GM10248 (cell line): ENCODE data around the gene AP2B1.

Experiments used
- CTCF ChIA-PET: fragments of 300-600 bp; sonication (Branson Sonifier 250); formaldehyde crosslinking; extraction: SDS; loops from one replicate; lab custom pipeline; 2021; ENCODE audit warnings: antibody characterized with exemption; lab: Yijun Ruan, JAX
- POLR2A ChIA-PET: fragments of 350-650 bp; sonication (Branson Sonifier 250); formaldehyde crosslinking; extraction: SDS; loops from one replicate; lab custom pipeline; 2020; ENCODE audit warnings: antibody characterized with exemption; lab: Yijun Ruan, JAX
- DNase-seq: peaks from one replicate; pipeline ENCODE4 v3.0.0; 2012; ENCODE audit errors: extremely low spot score
- CTCF ChIP-seq: IDR thresholded peaks from 2 replicates; pipeline ENCODE4 v1.5.1; 2012; ENCODE audit warnings: mild to moderate bottlenecking, low read depth; ENCODE audit errors: extremely low read depth, missing control alignments, control extremely low read depth

AP2B1 gene

GRCh38 chr17:35757243-35757642 is 170.1 kb downstream of the AP2B1 start:
- no peak for TF ChIP-seq CTCF
- DNase-seq: no peak
- CTCF ChIA-PET: interaction anchor here (0.8 to 5.9 kb wide), 4 partner anchors 9 to 52 kb away, joined by 3 to 49 read pairs (median 5); partner anchors contain the start of gene TAF15
- POLR2A ChIA-PET: no interaction called here

- DNase-seq: no peak
- POLR2A ChIA-PET: no interaction called here
- no peak for TF ChIP-seq CTCF
- CTCF ChIA-PET: interaction anchor here (1.6 to 5.9 kb wide), 5 partner anchors 13 to 448 kb away, joined by 3 to 49 read pairs (median 6); no protein-coding TSS in a partner anchor
Measured at GRCh38 chr17:35760587-35760986, 173.5 kb downstream of the AP2B1 start, which contains the start of gene C17orf50. TSS of gene C17orf50 (plus strand) at chr17:35760887. CDS start at chr17:35760942, 55 bp downstream.

- no peak for DNase-seq
- no peak for TF ChIP-seq CTCF
- POLR2A ChIA-PET: no interaction called here
- CTCF ChIA-PET: interaction anchor here (1.0 to 11.0 kb wide), 5 partner anchors 14 to 224 kb away, joined by 3 to 222 read pairs (median 4); partner anchors contain the start of genes SLFN12L and TAF15
Measured at GRCh38 chr17:35761601-35762000, 174.5 kb downstream of the AP2B1 start.

GRCh38 chr17:35763767-35764122 is 176.6 kb downstream of the AP2B1 start:
- ChIA-PET CTCF (interaction anchor here (0.7 to 11.0 kb wide), 51 partner anchors 8 to 1287 kb away, joined by 3 to 222 read pairs (median 5); partner anchors contain the start of genes GAS2L2, RASL10B and TAF15), POLR2A (interaction anchor here (1.2 kb wide), 1 partner anchor 45 kb away, joined by 4 read pairs; the partner anchor contains the start of gene TAF15)
- DNase-seq: no peak
- TF ChIP-seq CTCF: no peak

GRCh38 chr17:35764123-35764991 is 177.2 kb downstream of the AP2B1 start:
- peak; percentile 97 for TF ChIP-seq CTCF
- CTCF ChIA-PET: interaction anchor here (0.6 to 11.0 kb wide), 51 partner anchors 9 to 1288 kb away, joined by 3 to 222 read pairs (median 5); partner anchors contain the start of genes GAS2L2, RASL10B and TAF15
- POLR2A ChIA-PET: interaction anchor here (1.2 kb wide), 1 partner anchor 45 kb away, joined by 4 read pairs; the partner anchor contains the start of gene TAF15
- peak; percentile 95 for DNase-seq

GRCh38 chr17:35765086-35765710 is 178.1 kb downstream of the AP2B1 start:
- POLR2A ChIA-PET: no interaction called here
- no peak for TF ChIP-seq CTCF
- CTCF ChIA-PET: interaction anchor here (1.2 to 11.0 kb wide), 11 partner anchors 9 to 55 kb away, joined by 7 to 222 read pairs (median 16); partner anchors contain the start of genes RASL10B and TAF15
- no peak for DNase-seq
